Tibial nerve (tissue), 3 donors: ENCODE measurements around the gene OTOS.

ENCODE experiments used
- POLR2A ChIP-seq, 2 donors: fragments of 450-650 bp; IDR thresholded peaks; one replicate each; pipeline ENCODE4 v1.6.1; 2017; ENCODE audit warnings: antibody characterized with exemption in 2 of 2, mild to moderate bottlenecking in 2 of 2, moderate library complexity in 2 of 2
- TF ChIP-seq, protein P1 (sequence below), 5 experiments: fragments of 200-600 bp in 3 of 5; fragments of 450-650 bp in 2 of 5; sonication (generic) in 3 of 5; IDR thresholded peaks; one replicate each; pipeline ENCODE4 v1.5.1; 2016 to 2019; ENCODE audit warnings: antibody characterized with exemption in 5 of 5, mild to moderate bottlenecking in 3 of 5, moderate library complexity in 2 of 5

DNA sequence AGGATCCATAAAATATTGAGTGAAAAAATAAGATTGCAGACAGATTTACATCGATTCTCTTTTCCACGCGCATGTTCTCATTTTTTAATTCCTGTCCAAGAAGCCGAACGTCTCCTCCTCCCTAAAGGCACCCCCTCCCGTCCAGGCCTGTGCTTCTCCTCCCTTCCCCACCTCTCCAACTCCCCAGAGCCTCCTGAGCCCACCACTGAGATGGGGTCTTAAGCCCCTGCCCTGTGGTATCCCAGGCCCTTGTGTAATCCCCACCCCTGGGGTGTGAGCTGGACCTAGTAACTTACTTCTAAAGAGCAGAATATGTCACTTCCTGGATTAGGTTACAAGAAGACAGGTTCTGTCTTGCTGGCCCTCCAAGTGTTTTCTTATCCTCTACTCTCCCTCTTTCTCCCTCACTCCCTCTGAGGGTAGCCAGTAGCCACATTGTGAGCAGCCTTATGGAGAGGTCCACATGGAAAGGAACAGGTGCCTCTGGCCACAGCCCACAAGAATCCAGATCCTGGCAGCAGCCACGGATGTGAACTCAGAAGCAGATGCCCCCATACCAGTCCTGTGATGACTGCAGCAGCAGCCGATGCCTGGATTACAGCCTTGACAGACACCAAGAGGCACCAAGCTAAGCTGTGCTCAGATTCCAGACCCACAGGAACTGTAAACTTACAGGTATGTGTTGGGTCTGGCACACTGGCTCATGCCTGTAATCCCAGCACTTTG is 39.6 kb upstream of the OTOS start:
- TF ChIP-seq, protein P1, sequence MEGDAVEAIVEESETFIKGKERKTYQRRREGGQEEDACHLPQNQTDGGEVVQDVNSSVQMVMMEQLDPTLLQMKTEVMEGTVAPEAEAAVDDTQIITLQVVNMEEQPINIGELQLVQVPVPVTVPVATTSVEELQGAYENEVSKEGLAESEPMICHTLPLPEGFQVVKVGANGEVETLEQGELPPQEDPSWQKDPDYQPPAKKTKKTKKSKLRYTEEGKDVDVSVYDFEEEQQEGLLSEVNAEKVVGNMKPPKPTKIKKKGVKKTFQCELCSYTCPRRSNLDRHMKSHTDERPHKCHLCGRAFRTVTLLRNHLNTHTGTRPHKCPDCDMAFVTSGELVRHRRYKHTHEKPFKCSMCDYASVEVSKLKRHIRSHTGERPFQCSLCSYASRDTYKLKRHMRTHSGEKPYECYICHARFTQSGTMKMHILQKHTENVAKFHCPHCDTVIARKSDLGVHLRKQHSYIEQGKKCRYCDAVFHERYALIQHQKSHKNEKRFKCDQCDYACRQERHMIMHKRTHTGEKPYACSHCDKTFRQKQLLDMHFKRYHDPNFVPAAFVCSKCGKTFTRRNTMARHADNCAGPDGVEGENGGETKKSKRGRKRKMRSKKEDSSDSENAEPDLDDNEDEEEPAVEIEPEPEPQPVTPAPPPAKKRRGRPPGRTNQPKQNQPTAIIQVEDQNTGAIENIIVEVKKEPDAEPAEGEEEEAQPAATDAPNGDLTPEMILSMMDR (IDR thresholded peaks at IDR 0.05): no peak
- TF ChIP-seq POLR2A (IDR thresholded peaks at IDR 0.05): no peak
